Vagina (tissue), 2 donors: Measurements from ENCODE around the gene RNU7-1.

Experiments
- POLR2A ChIP-seq, 2 donors: fragments of 450-650 bp; IDR thresholded peaks; one replicate each; pipeline ENCODE4 v1.6.1; 2017; ENCODE audit warnings: antibody characterized with exemption in 2 of 2, mild to moderate bottlenecking in 2 of 2, moderate library complexity in 2 of 2
- POLR2AphosphoS5 ChIP-seq, 2 donors: sonication (generic); formaldehyde crosslinking; IDR thresholded peaks; one replicate each; pipeline ENCODE4 v1.9.0; 2017; ENCODE audit warnings: antibody characterized with exemption in 2 of 2, mild to moderate bottlenecking in 2 of 2, low read depth in 1 of 2; ENCODE audit not compliant: insufficient read depth in 1 of 2
- TF ChIP-seq, protein P1 (sequence below), 3 experiments: fragments of 450-650 bp in 2 of 3; fragments of 200-600 bp in 1 of 3; sonication (generic) in 1 of 3; IDR thresholded peaks; one replicate each; pipeline ENCODE4 v1.5.1; 2017 to 2019; ENCODE audit warnings: antibody characterized with exemption in 3 of 3, mild to moderate bottlenecking in 2 of 3, moderate library complexity in 2 of 3

DNA sequence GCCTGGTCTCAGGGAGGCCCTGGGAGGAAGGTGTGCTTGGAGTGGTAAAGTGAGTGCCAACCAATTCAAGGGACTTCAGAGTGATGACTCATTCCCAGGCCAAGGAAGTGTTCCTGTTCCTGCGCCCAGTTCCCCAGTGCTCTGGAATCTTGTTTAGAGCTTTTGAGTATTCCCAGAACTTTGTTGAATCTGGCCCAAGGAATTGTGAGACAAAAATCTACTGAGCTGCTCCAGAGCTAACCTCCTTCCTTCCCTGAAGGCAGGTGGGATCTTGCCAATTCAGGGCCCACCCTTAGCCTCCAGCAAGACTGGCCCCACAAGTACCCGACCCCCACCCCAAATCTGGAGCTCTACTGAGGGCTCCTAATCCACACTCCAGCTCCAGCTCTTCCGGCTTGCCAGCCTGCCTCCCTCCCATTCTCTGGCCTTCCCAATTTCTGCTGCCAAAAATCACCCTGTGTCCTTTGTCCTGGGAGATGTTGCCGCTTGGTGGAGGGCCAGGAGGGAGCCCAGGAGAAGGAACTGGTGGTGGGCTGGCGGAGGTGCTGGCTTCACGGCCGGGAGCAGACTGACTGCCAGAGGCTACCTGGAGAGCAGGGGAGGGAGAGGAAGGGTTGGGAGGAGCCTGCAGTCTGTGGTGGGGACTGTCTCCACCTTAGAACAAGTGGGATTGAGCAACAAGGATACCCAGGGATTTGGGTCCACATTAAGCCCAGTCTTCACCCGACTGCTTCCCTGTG lies 17.9 kb upstream of the RNU7-1 start:
- TF ChIP-seq, protein P1, sequence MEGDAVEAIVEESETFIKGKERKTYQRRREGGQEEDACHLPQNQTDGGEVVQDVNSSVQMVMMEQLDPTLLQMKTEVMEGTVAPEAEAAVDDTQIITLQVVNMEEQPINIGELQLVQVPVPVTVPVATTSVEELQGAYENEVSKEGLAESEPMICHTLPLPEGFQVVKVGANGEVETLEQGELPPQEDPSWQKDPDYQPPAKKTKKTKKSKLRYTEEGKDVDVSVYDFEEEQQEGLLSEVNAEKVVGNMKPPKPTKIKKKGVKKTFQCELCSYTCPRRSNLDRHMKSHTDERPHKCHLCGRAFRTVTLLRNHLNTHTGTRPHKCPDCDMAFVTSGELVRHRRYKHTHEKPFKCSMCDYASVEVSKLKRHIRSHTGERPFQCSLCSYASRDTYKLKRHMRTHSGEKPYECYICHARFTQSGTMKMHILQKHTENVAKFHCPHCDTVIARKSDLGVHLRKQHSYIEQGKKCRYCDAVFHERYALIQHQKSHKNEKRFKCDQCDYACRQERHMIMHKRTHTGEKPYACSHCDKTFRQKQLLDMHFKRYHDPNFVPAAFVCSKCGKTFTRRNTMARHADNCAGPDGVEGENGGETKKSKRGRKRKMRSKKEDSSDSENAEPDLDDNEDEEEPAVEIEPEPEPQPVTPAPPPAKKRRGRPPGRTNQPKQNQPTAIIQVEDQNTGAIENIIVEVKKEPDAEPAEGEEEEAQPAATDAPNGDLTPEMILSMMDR (IDR thresholded peaks at IDR 0.05), result peak in 1 of 3 experiments; percentile 26
- TF ChIP-seq POLR2AphosphoS5 (IDR thresholded peaks at IDR 0.05; ENCODE audit: insufficient read depth in 1 of 2, low read depth in 1 of 2) (peak; percentile 73 to 90), POLR2A (IDR thresholded peaks at IDR 0.05) (peak in 1 of 2 donors; percentile 43)
